Prostate gland (tissue), 2 donors: ENCODE measurements around the gene ANTKMT.

ENCODE experiments used
- CTCF ChIP-seq, 4 experiments: fragments of 200-600 bp in 2 of 4; fragments of 450-650 bp in 2 of 4; sonication (generic) in 2 of 4; IDR thresholded peaks; 1 replicate in 3 of 4; 2 replicates in 1 of 4; pipeline ENCODE4 v1.5.1; 2016 to 2019; ENCODE audit warnings: antibody characterized with exemption in 4 of 4, mild to moderate bottlenecking in 2 of 4, moderate library complexity in 2 of 4
- POLR2A ChIP-seq: fragments of 450-650 bp; IDR thresholded peaks from one replicate; pipeline ENCODE4 v1.6.1; 2016; ENCODE audit warnings: antibody characterized with exemption, mild to moderate bottlenecking
- POLR2AphosphoS5 ChIP-seq: sonication (generic); formaldehyde crosslinking; IDR thresholded peaks from one replicate; pipeline ENCODE4 v1.6.1; 2017; ENCODE audit warnings: antibody characterized with exemption

- TF ChIP-seq POLR2AphosphoS5 (no peak), CTCF (IDR thresholded peaks at IDR 0.05) (no peak), POLR2A (no peak)
These were observed 8.2 kb downstream of the ANTKMT start for GRCh38 chr16:728890-729744.
